ENCODE data around the gene RDH11. TPM values are rescaled to one million over a fixed set of nuclear protein-coding genes. Genes with fewer than 3 reads are reported as not detected.
"Not testable (repeated sequence)": the region's sequence is repeated elsewhere in the genome, so short reads cannot be mapped to it uniquely, and the experiment has no call there.

RDH11 gene
- total RNA-seq, 1 experiment from 2014 or later = 77.0 TPM

DNA sequence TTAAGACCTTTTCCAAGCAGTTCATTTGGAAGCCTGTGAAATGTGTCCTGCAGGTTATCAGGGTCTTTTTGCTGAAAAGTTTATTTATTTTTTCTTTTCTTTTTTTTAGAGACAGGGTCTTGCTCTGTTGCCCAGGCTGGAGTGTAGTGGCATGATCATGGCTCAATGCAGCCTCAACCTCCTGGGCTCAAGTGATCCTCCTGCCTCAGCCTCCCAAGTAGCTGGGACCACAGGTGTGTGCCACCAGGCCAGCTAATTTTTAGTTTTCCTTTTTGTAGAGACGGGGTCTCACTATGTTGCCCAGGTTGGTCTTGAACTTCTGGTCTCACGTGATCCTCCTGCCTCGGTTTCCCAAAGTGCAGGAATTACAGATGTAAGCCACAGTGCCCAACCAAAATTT, 23.8 kb upstream of the RDH11 start:
- not testable (repeated sequence) for H3K27me3 ChIP-seq; H3K4me3 ChIP-seq; H3K4me1 ChIP-seq; H3K9me3 ChIP-seq (replicated peaks); H3K27ac ChIP-seq; DNase-seq; H3K36me3 ChIP-seq

DNA sequence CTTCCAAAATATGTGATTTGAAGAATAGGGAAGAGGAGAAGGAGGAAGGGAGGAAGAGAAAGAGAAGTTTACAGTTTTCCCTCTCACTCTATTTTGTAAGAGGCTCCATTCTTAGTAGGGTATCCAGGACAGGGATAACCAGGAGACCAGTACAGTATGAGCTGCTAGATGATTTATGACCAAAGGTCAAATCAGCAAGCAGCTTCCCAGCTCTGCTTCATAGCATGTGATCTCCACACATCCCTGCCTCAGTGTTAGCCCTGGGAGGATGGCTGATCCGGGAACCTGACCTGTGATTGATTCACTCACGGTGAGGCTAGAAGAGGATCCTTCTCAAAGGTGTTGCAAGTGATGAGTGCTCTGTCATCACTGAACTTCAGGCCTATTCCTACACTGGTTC, 22.7 kb upstream of the RDH11 start:
- H3K4me1 ChIP-seq = no peaks in the 10 kb centered on the region
- H3K36me3 ChIP-seq = no peaks in the 10 kb centered on the region

DNA sequence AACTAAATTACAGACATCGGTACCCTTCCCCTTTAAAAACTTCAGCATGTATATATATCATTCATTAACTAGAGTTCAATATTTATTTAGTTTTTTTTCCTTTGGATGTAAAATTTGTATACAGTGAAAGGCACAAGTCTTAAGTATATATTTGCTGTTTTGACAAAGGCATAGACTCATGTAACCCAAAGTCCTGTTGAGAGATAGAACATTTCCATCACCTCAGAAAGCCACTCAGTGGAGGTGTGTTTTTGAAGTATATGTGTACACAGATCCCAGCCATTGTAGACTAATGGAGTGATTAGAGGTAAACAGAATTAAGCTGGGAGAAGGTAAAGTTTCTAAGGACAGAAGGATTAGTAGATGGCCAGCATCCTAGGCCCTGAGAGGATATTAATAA, 21.5 kb upstream of the RDH11 start:
- Histone ChIP-seq H3K36me3 (no peaks in the 10 kb centered on the region), H3K4me3 (no peak overlapping the region), H3K27me3 (no peaks in the 10 kb centered on the region), H3K9me3 (replicated peaks) (no peaks in the 10 kb centered on the region), H3K27ac (no peak overlapping the region), H3K4me1 (no peaks in the 10 kb centered on the region)
- DNase-seq = no peak

More for the DNA sequence above, 22.7 kb upstream of the RDH11 start:
- no peak overlapping the region for H3K4me3 ChIP-seq
- no peaks in the 10 kb centered on the region for H3K9me3 ChIP-seq (replicated peaks)
- H3K27me3 ChIP-seq = no peaks in the 10 kb centered on the region
- DNase-seq = no peak
- H3K27ac ChIP-seq = no peak overlapping the region

DNA sequence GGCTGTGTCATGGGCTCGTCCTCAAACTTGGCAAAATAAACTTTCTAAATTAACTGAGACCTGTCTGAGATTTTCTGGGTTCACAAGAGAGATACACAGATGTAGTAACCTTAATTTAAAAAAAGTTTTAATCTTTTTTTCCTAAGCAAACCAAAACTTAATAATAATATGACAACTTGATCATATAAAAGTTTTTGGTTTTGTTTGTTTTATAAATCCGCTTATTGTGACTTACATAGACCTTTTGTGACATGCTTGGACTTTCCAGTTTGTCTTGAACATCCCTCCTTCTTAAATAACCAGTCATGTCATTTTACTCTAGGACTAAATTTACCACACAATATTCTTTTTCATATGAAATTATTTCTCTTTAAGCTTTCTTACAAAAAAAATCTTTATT, 14.6 kb upstream of the RDH11 start:
- peaks cover 13% of the 10 kb centered on the region; the same call in 1 of the 2 replicates for H3K9me3 ChIP-seq (replicated peaks)
- H3K27me3 ChIP-seq = no peaks in the 10 kb centered on the region
- DNase-seq = peak; percentile 9 to 23
- H3K27ac ChIP-seq = no peak overlapping the region
- no peaks in the 10 kb centered on the region for H3K4me1 ChIP-seq
- no peak overlapping the region for H3K4me3 ChIP-seq
- no peaks in the 10 kb centered on the region for H3K36me3 ChIP-seq

DNA sequence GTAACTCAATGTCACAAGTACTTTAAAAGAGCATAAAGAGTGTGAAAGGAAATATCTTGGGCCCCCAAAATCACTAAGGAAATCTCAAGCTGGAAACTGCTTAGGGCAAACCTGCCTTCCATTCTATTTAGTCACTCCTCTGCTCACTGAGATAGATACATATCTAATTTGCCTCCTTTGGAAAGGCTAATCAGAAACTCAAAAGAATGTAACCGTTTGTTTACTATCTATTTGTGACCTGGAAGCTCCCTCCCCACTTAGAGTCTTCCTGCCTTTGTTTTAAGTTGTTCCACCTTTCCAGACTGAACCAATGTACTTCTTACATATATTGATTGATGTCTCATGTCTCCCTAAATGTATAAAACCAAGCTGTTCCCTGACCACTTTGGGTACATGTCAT, 14.2 kb upstream of the RDH11 start:
- H3K27ac ChIP-seq, H3K4me1 ChIP-seq: not testable (repeated sequence)
- peaks cover 13% of the 10 kb centered on the region; the same call in 1 of the 2 replicates for H3K9me3 ChIP-seq (replicated peaks)

DNA sequence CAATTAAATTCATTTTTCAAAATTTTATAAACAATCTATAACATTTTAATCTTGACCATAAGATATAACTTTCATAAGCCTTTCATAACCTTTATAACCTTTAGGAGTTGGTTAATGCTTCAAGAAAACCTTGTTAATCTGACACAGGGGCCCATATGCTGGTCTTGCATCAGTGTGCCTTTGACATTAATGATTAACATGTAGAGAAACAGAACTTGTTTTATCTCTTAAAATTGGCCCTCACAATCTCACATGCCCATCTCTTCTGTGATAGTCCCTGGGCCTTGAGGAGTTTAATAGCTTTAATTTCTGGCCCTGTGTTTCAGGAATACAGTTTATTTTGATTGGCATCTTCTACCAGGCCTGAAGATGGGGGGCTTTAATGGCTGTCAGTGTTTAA, 13.8 kb upstream of the RDH11 start:
- not testable (repeated sequence) for H3K27me3 ChIP-seq, DNase-seq, H3K4me1 ChIP-seq, H3K36me3 ChIP-seq, H3K27ac ChIP-seq, H3K4me3 ChIP-seq
- peaks cover 13% of the 10 kb centered on the region; the same call in 1 of the 2 replicates for H3K9me3 ChIP-seq (replicated peaks)

More for the DNA sequence above, 14.2 kb upstream of the RDH11 start:
- DNase-seq, H3K4me3 ChIP-seq, H3K27me3 ChIP-seq, H3K36me3 ChIP-seq: not testable (repeated sequence)

DNA sequence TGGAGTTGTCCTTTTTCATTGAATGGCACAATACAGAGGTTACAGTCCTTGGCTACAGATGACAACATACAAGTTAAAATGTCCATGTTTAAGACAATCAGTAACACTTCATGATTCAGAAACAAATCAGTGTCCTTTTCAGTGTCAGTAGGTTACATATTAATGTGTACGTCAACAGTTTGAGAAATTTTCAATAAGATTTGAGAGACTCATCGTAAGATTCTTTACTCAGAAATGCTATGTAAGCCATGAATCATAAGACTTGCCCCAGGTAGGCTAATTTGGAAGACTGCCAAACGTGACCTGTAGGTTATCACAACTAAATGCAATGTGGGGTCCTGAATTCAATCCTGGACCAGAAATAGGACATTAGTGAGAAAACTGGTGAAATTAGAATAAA, 9.6 kb upstream of the RDH11 start:
- H3K27me3 ChIP-seq = no peaks in the 10 kb centered on the region
- H3K9me3 ChIP-seq (replicated peaks) = peaks cover 6% of the 10 kb centered on the region; the same call in 1 of the 2 replicates
- no peak overlapping the region for H3K27ac ChIP-seq
- no peak for DNase-seq
- no peaks in the 10 kb centered on the region for H3K36me3 ChIP-seq
- no peak overlapping the region for H3K4me3 ChIP-seq
- no peaks in the 10 kb centered on the region for H3K4me1 ChIP-seq

DNA sequence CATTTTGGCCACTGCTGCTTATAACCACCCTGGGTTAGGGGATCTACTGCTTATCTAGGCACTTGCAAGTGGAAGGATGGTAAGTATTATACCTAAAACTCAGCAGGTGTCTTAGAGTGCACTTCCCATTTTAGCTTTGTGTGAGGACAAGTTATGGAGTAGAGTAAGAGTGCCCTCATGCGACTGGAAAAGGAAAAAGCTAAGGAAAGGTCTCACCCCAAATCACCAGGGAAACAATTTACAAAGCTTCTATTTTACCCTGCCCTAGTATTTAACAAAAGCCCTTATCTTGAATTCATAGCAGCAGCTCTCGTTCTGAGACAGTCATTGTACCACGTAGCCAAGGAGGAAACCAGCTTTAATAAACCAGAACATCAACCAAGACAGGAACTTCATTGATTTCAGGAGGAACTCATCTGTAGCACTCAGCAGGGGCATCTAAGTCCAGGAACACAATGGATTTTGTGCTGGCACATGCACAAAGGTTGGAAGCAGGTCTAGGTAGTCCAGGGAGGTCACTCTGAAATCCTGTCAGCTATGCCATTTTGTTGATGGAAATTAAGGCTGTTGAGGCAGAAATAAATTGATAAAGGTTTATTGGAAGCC, 9.0 kb upstream of the RDH11 start:
- Histone ChIP-seq H3K27ac (no peak overlapping the region), H3K4me1 (no peaks in the 10 kb centered on the region), H3K4me3 (no peak overlapping the region), H3K36me3 (no peaks in the 10 kb centered on the region), H3K9me3 (replicated peaks) (no peaks in the 10 kb centered on the region; the same call in 1 of the 2 replicates), H3K27me3 (no peaks in the 10 kb centered on the region)
- DNase-seq = peak; percentile 11 to 68

DNA sequence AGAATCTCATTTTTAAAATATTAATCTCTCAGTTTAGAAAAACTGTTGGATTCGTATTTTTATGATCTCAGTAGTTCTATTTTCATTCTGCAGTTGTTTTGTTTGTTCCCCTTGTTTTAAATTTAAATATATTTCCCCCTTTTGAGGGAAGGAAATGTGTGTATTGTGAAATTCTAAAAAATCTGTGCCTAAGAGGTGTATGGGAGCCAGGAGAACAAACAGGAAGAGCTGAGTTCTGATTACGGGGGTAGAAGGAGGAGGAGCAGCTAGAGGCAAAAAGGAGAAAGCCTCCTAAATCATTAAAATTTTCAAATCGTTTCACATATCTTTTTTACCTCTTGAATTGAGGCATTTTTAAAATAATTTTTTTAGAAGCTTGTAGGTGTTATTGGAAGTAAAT, 8.4 kb upstream of the RDH11 start:
- Histone ChIP-seq H3K27ac (no peak overlapping the region), H3K4me3 (no peak overlapping the region), H3K27me3 (no peaks in the 10 kb centered on the region), H3K36me3 (no peaks in the 10 kb centered on the region), H3K9me3 (replicated peaks) (no peaks in the 10 kb centered on the region; the same call in 1 of the 2 replicates), H3K4me1 (no peaks in the 10 kb centered on the region)
- DNase-seq = no peak

DNA sequence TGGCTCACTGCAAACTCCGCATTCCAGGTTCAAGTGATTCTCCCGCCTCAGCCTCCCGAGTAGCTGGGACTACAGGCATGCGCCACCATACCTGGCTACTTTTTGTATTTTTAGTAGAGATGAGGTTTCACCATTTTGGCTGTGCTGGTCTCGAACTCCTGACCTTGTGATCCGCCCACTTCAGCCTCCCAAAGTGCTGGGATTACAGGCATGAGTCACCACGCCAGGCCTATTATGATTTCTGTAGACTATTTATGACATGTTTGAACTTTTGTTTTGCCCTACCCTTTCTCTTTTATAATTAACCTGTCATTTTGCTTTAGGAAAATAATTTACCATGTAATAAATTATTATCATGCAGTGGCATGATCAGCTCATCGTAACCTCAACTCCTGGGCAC, 5.9 kb upstream of the RDH11 start, which contains the start of gene RDH12:
RDH12 (plus strand) TSS at position 395 of the 400 bp plus-strand sequence. CDS start 20,757 bp downstream, outside the sequence.
- not testable (repeated sequence) for H3K4me1 ChIP-seq; DNase-seq; H3K36me3 ChIP-seq; H3K27ac ChIP-seq; H3K27me3 ChIP-seq; H3K9me3 ChIP-seq (replicated peaks); H3K4me3 ChIP-seq

DNA sequence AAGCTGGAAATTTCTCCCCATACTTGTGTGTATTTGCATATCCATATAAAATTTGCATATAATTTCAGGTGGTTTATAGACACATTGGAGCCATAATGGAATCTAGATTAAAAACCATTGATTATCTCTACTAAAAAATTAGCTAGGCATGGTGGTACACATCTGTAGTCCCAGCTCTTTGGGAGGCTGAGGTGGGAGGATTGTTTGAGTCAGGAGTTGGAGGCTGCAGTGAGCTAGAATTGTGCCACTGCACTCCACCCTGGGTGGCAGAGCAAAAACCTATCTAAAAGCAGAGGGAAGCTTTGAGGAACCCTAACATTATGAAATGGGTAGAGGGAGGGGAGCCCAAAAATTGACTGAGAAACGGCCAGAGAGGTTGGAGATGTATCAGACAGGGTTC, 2.6 kb upstream of the RDH11 start:
- H3K9me3 ChIP-seq (replicated peaks) = no peaks in the 10 kb centered on the region
- no peaks in the 10 kb centered on the region for H3K27me3 ChIP-seq
- no peak overlapping the region for H3K4me3 ChIP-seq
- no peak for DNase-seq
- H3K36me3 ChIP-seq = no peaks in the 10 kb centered on the region
- no peaks in the 10 kb centered on the region for H3K4me1 ChIP-seq
- no peak overlapping the region for H3K27ac ChIP-seq

DNA sequence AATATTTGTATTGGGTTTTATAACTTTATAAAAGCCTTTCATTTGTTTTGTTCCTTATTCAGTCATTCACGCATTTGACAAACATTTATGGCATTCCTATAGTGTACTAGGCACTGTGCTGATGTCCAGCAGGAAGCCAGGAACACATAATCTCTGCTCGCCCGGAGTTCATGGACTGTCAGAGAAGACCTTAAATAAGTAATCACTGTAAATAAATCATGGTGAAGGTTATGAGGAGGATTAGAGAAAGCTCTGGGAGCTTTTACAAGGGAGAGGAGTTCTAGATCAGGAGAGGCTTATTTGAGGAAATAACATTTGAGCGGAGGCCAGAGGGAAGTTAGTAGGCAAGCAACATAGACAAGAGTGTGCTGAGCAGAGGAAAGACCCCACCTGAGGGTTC, 1.4 kb upstream of the RDH11 start:
- H3K27me3 ChIP-seq = no peaks in the 10 kb centered on the region
- no peak overlapping the region for H3K27ac ChIP-seq
- H3K9me3 ChIP-seq (replicated peaks) = no peaks in the 10 kb centered on the region
- H3K4me1 ChIP-seq = no peaks in the 10 kb centered on the region
- DNase-seq = no peak
- H3K4me3 ChIP-seq = no peak overlapping the region
- H3K36me3 ChIP-seq = peaks cover 10% of the 10 kb centered on the region

DNA sequence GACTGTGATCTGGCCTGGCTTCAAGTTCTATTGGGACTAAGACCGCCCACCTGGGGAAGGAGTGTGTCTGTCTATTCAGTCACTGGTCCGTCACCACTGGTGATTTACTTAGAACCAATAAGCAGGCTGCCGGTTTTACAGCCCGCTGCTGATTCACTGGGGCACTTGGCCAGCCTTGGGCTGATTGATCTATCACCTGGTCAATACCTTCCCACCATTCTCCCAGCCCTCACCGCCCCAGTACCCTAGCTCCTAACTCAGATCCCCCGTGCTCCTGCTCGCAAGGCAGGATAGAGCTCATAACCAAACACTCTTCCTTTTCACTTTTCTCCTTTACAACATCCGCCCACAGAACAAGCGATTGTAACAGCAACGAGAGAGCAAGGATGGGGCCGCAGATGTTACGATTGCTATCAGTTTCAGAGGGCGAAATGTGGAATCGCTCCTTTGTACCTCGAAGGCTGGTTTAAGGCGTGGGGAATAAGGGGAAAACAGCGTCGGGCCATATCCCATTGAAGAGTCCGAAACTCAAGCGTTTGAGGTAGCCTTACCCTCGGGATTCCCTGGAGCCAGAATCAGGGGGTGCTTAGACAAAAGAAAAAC, 672 bp downstream of the RDH11 start:
- Histone ChIP-seq H3K4me1 (no peaks in the 10 kb centered on the region), H3K36me3 (peaks cover 31% of the 10 kb centered on the region), H3K9me3 (replicated peaks) (no peaks in the 10 kb centered on the region), H3K4me3 (peak overlapping the region; percentile 68), H3K27me3 (no peaks in the 10 kb centered on the region), H3K27ac (peak overlapping the region; percentile 59)
- peak; percentile 67 to 74 for DNase-seq

DNA sequence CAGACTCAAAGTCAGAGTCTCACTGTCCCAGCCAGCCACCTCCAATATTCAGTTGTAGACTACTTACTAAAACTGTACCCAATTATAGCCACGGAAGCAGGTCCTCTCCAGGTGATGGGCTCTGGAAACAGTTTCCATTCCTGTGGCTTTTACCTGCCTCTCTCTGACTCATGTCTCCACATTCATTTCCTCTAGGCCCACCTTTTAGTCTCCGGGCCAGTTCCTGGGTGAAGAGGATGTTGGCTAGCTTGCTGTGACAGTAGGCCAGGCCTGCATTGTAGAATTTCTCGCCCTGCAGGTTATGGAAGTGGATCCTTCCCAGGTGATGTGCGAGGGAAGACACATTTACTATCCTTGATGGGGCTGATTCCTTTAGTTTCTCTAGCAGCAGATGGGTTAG, 5.6 kb downstream of the RDH11 start:
- Histone ChIP-seq H3K27me3 (no peaks in the 10 kb centered on the region), H3K36me3 (peaks cover 63% of the 10 kb centered on the region), H3K4me3 (no peak overlapping the region), H3K9me3 (replicated peaks) (no peaks in the 10 kb centered on the region), H3K4me1 (no peaks in the 10 kb centered on the region), H3K27ac (no peak overlapping the region)
- no peak for DNase-seq

DNA sequence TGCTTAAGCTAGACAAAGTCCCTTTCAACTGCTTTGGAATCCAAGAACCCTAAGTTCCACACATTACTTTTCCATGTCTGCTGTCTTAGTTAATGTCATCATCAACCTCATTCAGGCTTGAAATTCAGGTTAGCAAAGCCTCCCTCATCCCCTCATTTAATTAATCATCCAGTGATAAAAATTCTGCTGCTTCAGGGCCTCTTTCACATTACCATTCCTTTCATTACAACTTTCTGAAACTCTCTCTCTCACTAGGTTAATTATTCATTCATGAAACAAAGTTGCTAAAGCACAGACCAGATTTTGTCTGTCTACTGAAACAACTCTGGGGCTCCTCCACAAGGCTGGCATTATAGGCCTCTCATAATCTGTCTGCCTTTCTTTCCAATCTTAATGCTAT, 11.7 kb downstream of the RDH11 start:
- H3K27me3 ChIP-seq = no peaks in the 10 kb centered on the region
- peaks cover 70% of the 10 kb centered on the region for H3K36me3 ChIP-seq
- no peaks in the 10 kb centered on the region for H3K9me3 ChIP-seq (replicated peaks)
- no peak for DNase-seq
- no peak overlapping the region for H3K4me3 ChIP-seq
- no peak overlapping the region for H3K27ac ChIP-seq
- no peaks in the 10 kb centered on the region for H3K4me1 ChIP-seq

DNA sequence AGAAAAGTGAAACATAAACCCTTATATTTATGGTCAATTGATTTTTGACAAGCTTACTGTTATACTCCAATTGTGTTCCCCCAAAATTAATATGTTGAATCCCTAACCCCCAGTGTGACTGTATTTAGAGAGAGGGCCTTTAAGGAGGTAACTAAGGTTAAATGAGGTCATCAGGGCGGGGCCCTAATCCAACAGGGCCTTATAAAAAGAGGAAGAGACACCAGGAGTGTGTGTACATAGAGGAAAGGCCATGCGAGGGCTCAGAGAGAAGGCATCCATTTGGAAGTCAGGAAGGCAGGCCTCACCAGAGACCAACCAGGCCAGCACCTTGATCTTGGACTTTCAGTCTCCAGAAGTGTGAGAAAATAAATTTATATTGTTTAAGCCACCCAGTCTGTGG, 14.6 kb downstream of the RDH11 start:
- DNase-seq = no peak
- Histone ChIP-seq H3K27me3 (no peaks in the 10 kb centered on the region), H3K4me1 (no peaks in the 10 kb centered on the region), H3K9me3 (replicated peaks) (no peaks in the 10 kb centered on the region), H3K36me3 (peaks cover 69% of the 10 kb centered on the region), H3K4me3 (no peak overlapping the region), H3K27ac (no peak overlapping the region)

All from SJCRH30 (cell line).